Keratinocyte (primary cell): Measurements from ENCODE around the gene SNPH. TPM values are rescaled to one million over a fixed set of nuclear protein-coding genes. Genes with fewer than 3 reads are reported as not detected.

Source experiments
- DNase-seq: peaks from one replicate; pipeline ENCODE4 v3.0.0-alpha.2; 2011; ENCODE audit warnings: low read depth, missing footprints, low spot score
- FAIRE-seq: peaks from 2 replicates; lab custom pipeline; 2011; peaks lifted over from hg19 to GRCh38; lab: Jason Lieb, UNC
- H2AFZ ChIP-seq: 2 replicates; pipeline ENCODE4 v1.6.0; 2012; ENCODE audit warnings: low read length, control low read depth, inconsistent platforms; ENCODE audit not compliant: control insufficient read depth
- H3K27ac ChIP-seq: 2 replicates; pipeline ENCODE4 v1.5.1; 2011; ENCODE audit warnings: low read length; ENCODE audit not compliant: control insufficient read depth, insufficient read depth
- H3K27me3 ChIP-seq: 3 replicates; pipeline ENCODE4 v1.6.0; 2011; ENCODE audit warnings: low read length; ENCODE audit not compliant: control insufficient read depth, insufficient read depth; ENCODE audit errors: extremely low read depth
- H3K36me3 ChIP-seq, 2 experiments: 2 replicates in 1 of 2; 3 replicates in 1 of 2; pipeline ENCODE4 v1.5.1; 2011; ENCODE audit warnings: low read length in 2 of 2, mild to moderate bottlenecking in 1 of 2; ENCODE audit not compliant: control insufficient read depth in 2 of 2, insufficient read depth in 2 of 2; ENCODE audit errors: extremely low read depth in 1 of 2
- H3K4me1 ChIP-seq: 3 replicates; pipeline ENCODE4 v1.5.1; 2011; ENCODE audit warnings: low read length; ENCODE audit not compliant: control insufficient read depth, insufficient read depth; ENCODE audit errors: extremely low read depth
- H3K4me2 ChIP-seq: 3 replicates; pipeline ENCODE4 v1.6.0; 2011; ENCODE audit warnings: low read depth, low read length; ENCODE audit not compliant: control insufficient read depth, insufficient read depth; ENCODE audit errors: extremely low read depth
- H3K4me3 ChIP-seq, 3 experiments: fragments of 200-600 bp in 1 of 3; sonication (generic) in 1 of 3; 2 replicates in 2 of 3; 3 replicates in 1 of 3; pipeline ENCODE4 v1.5.1; 2011 to 2016; ENCODE audit warnings: low read length in 3 of 3, mild to moderate bottlenecking in 3 of 3, control low read depth in 2 of 3, inconsistent platforms in 1 of 3, low read depth in 1 of 3, mixed read lengths in 1 of 3, mixed run types in 1 of 3, moderate library complexity in 1 of 3; ENCODE audit not compliant: control insufficient read depth in 2 of 3, insufficient read depth in 2 of 3; ENCODE audit errors: extremely low read depth in 1 of 3
- H3K79me2 ChIP-seq: 2 replicates; pipeline ENCODE4 v1.6.0; 2012; ENCODE audit warnings: low read length; ENCODE audit not compliant: control insufficient read depth, insufficient read depth
- H3K9ac ChIP-seq: 3 replicates; pipeline ENCODE4 v1.6.0; 2011; ENCODE audit warnings: low read length; ENCODE audit not compliant: control insufficient read depth, insufficient read depth; ENCODE audit errors: extremely low read depth
- H3K9me1 ChIP-seq: 3 replicates; pipeline ENCODE4 v1.6.0; 2011; ENCODE audit warnings: low read length; ENCODE audit not compliant: control insufficient read depth, insufficient read depth; ENCODE audit errors: extremely low read depth
- H3K9me3 ChIP-seq: 2 replicates; pipeline ENCODE4 v1.5.1; 2012; ENCODE audit warnings: low read depth, low read length; ENCODE audit not compliant: control insufficient read depth
- H4K20me1 ChIP-seq: 3 replicates; pipeline ENCODE4 v1.6.0; 2011; ENCODE audit warnings: low read length; ENCODE audit not compliant: control insufficient read depth, insufficient read depth; ENCODE audit errors: extremely low read depth
- EZH2 ChIP-seq: IDR thresholded peaks from one replicate; pipeline ENCODE4 v1.6.1; 2012; ENCODE audit warnings: inconsistent platforms, mild to moderate bottlenecking, low read length, moderate library complexity
- dilution Hi-C: fragments of 300-500 bp; cut with MboI; formaldehyde crosslinking; loops from one replicate; pipeline ENCODE4 v1.7.0; 2020; ENCODE audit warnings: low sequenced_read_pairs; ENCODE audit not compliant: extremely low pct_ligation_motif_present
- polyA plus RNA-seq, 5 experiments: library from polyadenylated mRNA; depleted of rRNA in 3 of 5; stranded (reverse) in 3 of 5; stranded (forward) in 1 of 5; unstranded in 1 of 5; fragments of >200 nt; gene quantifications; 1 replicate in 1 of 5; 2 replicates in 3 of 5; 3 replicates in 1 of 5; pipeline versions ENCODE4 v1.2.1 to v1.2.3, GENCODE V29; 2011 to 2012; ENCODE audit warnings: missing spikeins in 2 of 5, low read depth in 1 of 5, low replicate concordance in 1 of 5
- TF ChIP-seq, protein P1 (sequence below), 3 experiments: IDR thresholded peaks in 1 of 3; conservative IDR thresholded peaks in 1 of 3; optimal IDR thresholded peaks in 1 of 3; 2 replicates in 2 of 3; 3 replicates in 1 of 3; pipeline versions ENCODE3 to v1.5.1; 2011; ENCODE audit warnings: low read length in 3 of 3, mild to moderate bottlenecking in 3 of 3, moderate library complexity in 2 of 3, control low read depth in 1 of 3, inconsistent platforms in 1 of 3; ENCODE audit not compliant: insufficient read depth in 2 of 3; ENCODE audit errors: extremely low read depth in 1 of 3

SNPH gene
- polyA plus RNA-seq, 1 donor (not counting 4 experiments of a cell fraction or from before 2014, with no cell fraction given): 1.3 TPM

DNA sequence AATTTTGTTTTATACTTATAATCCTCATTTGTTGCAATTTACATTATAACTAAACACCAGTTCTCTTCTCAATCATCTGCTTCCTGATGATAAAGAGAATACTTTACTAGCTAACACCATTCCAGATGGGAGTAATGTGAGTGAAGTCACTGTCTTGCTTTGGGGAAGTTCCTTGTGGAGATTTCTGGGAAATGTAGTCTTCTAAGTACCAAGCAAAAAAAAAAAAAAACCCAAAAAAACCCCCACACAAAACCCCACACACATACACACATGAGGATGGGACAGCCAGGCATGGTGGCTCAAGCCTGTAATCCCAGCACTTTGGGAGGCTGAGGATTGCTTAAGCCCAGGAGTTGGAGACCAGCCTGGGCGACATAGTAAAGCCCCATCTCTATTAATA lies 2.2 kb upstream of the SNPH start:
- TF ChIP-seq, protein P1, sequence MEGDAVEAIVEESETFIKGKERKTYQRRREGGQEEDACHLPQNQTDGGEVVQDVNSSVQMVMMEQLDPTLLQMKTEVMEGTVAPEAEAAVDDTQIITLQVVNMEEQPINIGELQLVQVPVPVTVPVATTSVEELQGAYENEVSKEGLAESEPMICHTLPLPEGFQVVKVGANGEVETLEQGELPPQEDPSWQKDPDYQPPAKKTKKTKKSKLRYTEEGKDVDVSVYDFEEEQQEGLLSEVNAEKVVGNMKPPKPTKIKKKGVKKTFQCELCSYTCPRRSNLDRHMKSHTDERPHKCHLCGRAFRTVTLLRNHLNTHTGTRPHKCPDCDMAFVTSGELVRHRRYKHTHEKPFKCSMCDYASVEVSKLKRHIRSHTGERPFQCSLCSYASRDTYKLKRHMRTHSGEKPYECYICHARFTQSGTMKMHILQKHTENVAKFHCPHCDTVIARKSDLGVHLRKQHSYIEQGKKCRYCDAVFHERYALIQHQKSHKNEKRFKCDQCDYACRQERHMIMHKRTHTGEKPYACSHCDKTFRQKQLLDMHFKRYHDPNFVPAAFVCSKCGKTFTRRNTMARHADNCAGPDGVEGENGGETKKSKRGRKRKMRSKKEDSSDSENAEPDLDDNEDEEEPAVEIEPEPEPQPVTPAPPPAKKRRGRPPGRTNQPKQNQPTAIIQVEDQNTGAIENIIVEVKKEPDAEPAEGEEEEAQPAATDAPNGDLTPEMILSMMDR (optimal IDR thresholded peaks at IDR 0.05 in 1 of 3, IDR thresholded peaks at IDR 0.05 in 1 of 3, conservative IDR thresholded peaks at IDR 0.05 in 1 of 3; ENCODE audit: extremely low read depth in 1 of 3, insufficient read depth in 2 of 3, low read length in 3 of 3): no peak
- no peak for TF ChIP-seq EZH2
- H4K20me1 ChIP-seq: no peaks in the 10 kb centered on the region
- peaks cover 13% of the 10 kb centered on the region for H3K4me1 ChIP-seq
- H3K9me1 ChIP-seq: no peaks in the 10 kb centered on the region
- FAIRE-seq: no peak
- no peak overlapping the region for H3K4me2 ChIP-seq
- dilution Hi-C loops: no loop called here
- H3K4me3 ChIP-seq: no peak overlapping the region
- H3K9me3 ChIP-seq: no peaks in the 10 kb centered on the region
- no peak overlapping the region for H3K9ac ChIP-seq
- DNase-seq: no peak
- H3K79me2 ChIP-seq: no peaks in the 10 kb centered on the region
- H3K27ac ChIP-seq: no peak overlapping the region
- H3K27me3 ChIP-seq: peaks cover 3% of the 10 kb centered on the region
- no peaks in the 10 kb centered on the region for H3K36me3 ChIP-seq
- H2AFZ ChIP-seq: no peak overlapping the region

DNA sequence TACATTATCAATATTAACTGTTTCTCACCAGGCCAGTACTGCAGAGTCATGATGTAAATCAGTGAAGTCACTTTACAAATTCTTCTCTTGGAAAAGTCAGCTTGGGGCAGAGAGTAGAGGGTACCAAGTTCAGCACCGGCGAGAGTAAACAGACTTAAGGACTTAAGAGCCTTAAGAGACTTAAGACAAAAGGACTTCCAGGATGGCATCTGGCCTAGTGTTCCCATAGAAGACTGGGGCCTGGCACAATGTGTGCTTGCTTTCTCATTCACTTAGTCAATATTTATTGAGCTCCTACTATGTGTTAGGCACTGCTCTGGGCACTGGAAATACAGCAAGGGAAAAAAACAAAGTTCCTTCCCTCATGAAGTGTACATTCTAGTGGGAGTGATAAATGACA lies 1.4 kb upstream of the SNPH start:
- DNase-seq: no peak
- Histone ChIP-seq H3K27me3 (peaks cover 3% of the 10 kb centered on the region), H3K36me3 (no peaks in the 10 kb centered on the region), H3K9me3 (no peaks in the 10 kb centered on the region), H2AFZ (no peak overlapping the region), H3K9ac (no peak overlapping the region), H3K4me1 (peaks cover 13% of the 10 kb centered on the region), H3K79me2 (no peaks in the 10 kb centered on the region), H3K4me3 (no peak overlapping the region), H4K20me1 (no peaks in the 10 kb centered on the region), H3K4me2 (no peak overlapping the region), H3K27ac (no peak overlapping the region), H3K9me1 (no peaks in the 10 kb centered on the region)
- dilution Hi-C loops: no loop called here
- no peak for FAIRE-seq
- TF ChIP-seq EZH2: no peak
- TF ChIP-seq, protein P1 (optimal IDR thresholded peaks at IDR 0.05 in 1 of 3, IDR thresholded peaks at IDR 0.05 in 1 of 3, conservative IDR thresholded peaks at IDR 0.05 in 1 of 3; ENCODE audit: extremely low read depth in 1 of 3, insufficient read depth in 2 of 3, low read length in 3 of 3): no peak
